Suprapubic skin (tissue), 4 donors: Measurements from ENCODE around the gene TRIM54. TPM values are rescaled to one million over a fixed set of nuclear protein-coding genes. Genes with fewer than 3 reads are reported as not detected.
A peak's percentile ranks its signal among the peaks of the same experiment; 100 is the strongest.

Experiments
- DNase-seq, 2 donors: peaks; one replicate each; pipeline ENCODE4 v3.0.0-alpha.2; 2019; ENCODE audit warnings: low spot score in 2 of 2
- H3K27ac ChIP-seq: fragments of 200-600 bp; sonication (generic); one replicate; pipeline ENCODE4 v1.5.1; 2019
- H3K27me3 ChIP-seq: fragments of 200-600 bp; sonication (generic); one replicate; pipeline ENCODE4 v1.5.1; 2019
- H3K36me3 ChIP-seq: fragments of 200-600 bp; sonication (generic); one replicate; pipeline ENCODE4 v1.5.1; 2019
- H3K4me1 ChIP-seq: fragments of 200-600 bp; sonication (generic); one replicate; pipeline ENCODE4 v1.5.1; 2019
- H3K4me3 ChIP-seq: fragments of 200-600 bp; sonication (generic); one replicate; pipeline ENCODE4 v1.5.1; 2019; ENCODE audit warnings: mild to moderate bottlenecking
- H3K9me3 ChIP-seq: fragments of 200-600 bp; sonication (generic); one replicate; pipeline ENCODE4 v1.5.1; 2019
- EP300 ChIP-seq: sonication (generic); formaldehyde crosslinking; IDR thresholded peaks from one replicate; pipeline ENCODE4 v1.6.1; 2017; ENCODE audit warnings: antibody characterized with exemption
- POLR2A ChIP-seq, 2 donors: fragments of 450-650 bp; IDR thresholded peaks; one replicate each; pipeline ENCODE4 v1.6.1; 2017; ENCODE audit warnings: antibody characterized with exemption in 2 of 2, mild to moderate bottlenecking in 2 of 2, moderate library complexity in 2 of 2
- POLR2AphosphoS5 ChIP-seq, 3 donors: sonication (generic); formaldehyde crosslinking; IDR thresholded peaks; one replicate each; pipeline ENCODE4 v1.6.1; 2017; ENCODE audit warnings: antibody characterized with exemption in 3 of 3
- WGBS: methylation state at CpG from one replicate; pipeline ENCODE4 v1.1.5; 2018; 5-methylcytosine and 5-hydroxymethylcytosine counted together
- total RNA-seq, 4 donors: library from RNA; depleted of rRNA; stranded (reverse); fragments of >200 nt; gene quantifications; one replicate each; pipeline ENCODE4 v1.1.0, GENCODE V29; 2016
- TF ChIP-seq, protein P1 (sequence below), 2 donors: fragments of 200-600 bp in 1 of 2; fragments of 450-650 bp in 1 of 2; sonication (generic) in 1 of 2; IDR thresholded peaks; one replicate each; pipeline ENCODE4 v1.5.1; 2016 to 2019; ENCODE audit warnings: antibody characterized with exemption in 2 of 2, mild to moderate bottlenecking in 1 of 2, moderate library complexity in 1 of 2

TRIM54 gene
- total RNA-seq, 4 donors from 2014 or later, result not detected

DNA sequence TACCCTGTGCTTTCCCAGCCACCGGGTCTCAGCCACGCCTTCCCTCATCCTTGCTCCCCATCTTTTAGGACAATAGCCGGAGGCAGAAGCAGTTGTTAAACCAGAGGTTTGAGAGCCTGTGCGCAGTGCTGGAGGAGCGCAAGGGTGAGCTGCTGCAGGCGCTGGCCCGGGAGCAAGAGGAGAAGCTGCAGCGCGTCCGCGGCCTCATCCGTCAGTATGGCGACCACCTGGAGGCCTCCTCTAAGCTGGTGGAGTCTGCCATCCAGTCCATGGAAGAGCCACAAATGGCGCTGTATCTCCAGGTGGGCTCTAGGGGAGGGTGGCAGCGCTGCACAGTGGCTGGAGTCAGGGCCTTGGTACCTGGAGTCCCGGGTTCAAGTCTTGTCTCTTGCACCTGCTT, 23.3 kb downstream of the TRIM54 start:
- H3K36me3 ChIP-seq, result peaks cover 7% of the 10 kb centered on the region
- peaks cover 46% of the 10 kb centered on the region for H3K27me3 ChIP-seq
- H3K27ac ChIP-seq, result no peak overlapping the region
- TF ChIP-seq, protein P1, sequence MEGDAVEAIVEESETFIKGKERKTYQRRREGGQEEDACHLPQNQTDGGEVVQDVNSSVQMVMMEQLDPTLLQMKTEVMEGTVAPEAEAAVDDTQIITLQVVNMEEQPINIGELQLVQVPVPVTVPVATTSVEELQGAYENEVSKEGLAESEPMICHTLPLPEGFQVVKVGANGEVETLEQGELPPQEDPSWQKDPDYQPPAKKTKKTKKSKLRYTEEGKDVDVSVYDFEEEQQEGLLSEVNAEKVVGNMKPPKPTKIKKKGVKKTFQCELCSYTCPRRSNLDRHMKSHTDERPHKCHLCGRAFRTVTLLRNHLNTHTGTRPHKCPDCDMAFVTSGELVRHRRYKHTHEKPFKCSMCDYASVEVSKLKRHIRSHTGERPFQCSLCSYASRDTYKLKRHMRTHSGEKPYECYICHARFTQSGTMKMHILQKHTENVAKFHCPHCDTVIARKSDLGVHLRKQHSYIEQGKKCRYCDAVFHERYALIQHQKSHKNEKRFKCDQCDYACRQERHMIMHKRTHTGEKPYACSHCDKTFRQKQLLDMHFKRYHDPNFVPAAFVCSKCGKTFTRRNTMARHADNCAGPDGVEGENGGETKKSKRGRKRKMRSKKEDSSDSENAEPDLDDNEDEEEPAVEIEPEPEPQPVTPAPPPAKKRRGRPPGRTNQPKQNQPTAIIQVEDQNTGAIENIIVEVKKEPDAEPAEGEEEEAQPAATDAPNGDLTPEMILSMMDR (IDR thresholded peaks at IDR 0.05), result no peak
- no peak for TF ChIP-seq POLR2A (IDR thresholded peaks at IDR 0.05)
- H3K4me1 ChIP-seq, result peaks cover 24% of the 10 kb centered on the region
- H3K9me3 ChIP-seq, result no peaks in the 10 kb centered on the region
- no peak overlapping the region for H3K4me3 ChIP-seq
- 98% methylated on average over 5 of the region's 16 CpGs for WGBS
- no peak for DNase-seq

DNA sequence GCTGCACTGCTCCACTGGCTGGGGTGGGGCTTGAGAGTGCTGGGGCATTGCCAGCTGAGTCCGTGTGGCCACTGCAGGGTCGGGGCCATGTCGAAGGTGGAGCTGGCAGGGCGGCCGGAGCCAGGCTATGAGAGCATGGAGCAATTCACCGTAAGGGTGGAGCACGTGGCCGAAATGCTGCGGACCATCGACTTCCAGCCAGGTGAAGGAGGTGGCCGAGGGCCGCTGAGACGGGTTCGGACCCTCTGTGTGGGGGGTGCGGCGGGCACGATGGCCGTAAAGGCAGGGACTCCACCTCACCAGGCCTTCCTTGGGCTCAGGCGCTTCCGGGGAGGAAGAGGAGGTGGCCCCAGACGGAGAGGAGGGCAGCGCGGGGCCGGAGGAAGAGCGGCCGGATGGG, 23.9 kb downstream of the TRIM54 start:
- 68% methylated on average over 4 of the region's 26 CpGs for WGBS
- TF ChIP-seq POLR2AphosphoS5 (IDR thresholded peaks at IDR 0.05), result no peak
- no peak for TF ChIP-seq EP300
- TF ChIP-seq, protein P1 (IDR thresholded peaks at IDR 0.05), result no peak
- no peak for TF ChIP-seq POLR2A (IDR thresholded peaks at IDR 0.05)
- no peaks in the 10 kb centered on the region for H3K9me3 ChIP-seq
- DNase-seq, result no peak
- peak overlapping the region; percentile 18 for H3K4me3 ChIP-seq
- peaks cover 24% of the 10 kb centered on the region for H3K4me1 ChIP-seq
- H3K36me3 ChIP-seq, result peaks cover 7% of the 10 kb centered on the region
- peaks cover 46% of the 10 kb centered on the region for H3K27me3 ChIP-seq
- no peak overlapping the region for H3K27ac ChIP-seq

DNA sequence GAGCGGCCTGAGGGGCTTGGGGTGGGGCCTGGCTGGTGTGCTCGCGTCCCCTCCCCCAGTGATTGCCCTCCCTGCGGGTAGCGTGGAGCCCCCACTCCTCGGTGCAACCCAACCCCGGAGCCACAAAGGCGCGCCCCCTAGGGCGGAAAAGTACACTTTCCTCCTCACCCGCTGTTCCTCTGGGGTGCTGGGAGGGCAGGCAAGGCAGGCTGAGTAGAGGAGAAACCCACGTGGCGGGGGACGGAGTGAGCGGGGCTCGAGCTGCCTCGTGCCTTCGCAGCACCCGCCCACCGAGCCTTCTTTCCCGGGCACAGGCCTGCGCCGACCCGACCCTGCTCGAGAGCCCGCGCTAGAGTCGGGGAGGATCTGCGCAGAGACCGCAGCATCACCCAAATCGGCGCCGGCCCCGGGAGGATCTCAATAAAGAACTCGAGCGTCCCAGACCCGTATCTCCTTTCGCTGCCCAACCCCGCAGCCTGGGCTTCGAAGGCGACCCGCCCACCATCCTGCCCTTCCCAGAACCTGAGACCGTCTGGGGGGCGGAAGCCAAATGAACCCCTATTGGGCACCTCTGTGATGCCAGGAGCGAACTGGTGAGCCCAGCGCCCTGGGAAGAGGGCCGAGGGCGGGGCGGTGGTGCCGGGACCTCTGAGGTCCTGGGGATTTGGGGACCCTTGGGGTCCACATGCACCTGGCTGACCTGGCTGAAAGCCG, 24.5 kb downstream of the TRIM54 start:
- Histone ChIP-seq H3K27me3 (peaks cover 46% of the 10 kb centered on the region), H3K27ac (no peak overlapping the region), H3K4me3 (peak overlapping the region; percentile 18), H3K4me1 (peaks cover 24% of the 10 kb centered on the region), H3K36me3 (peaks cover 12% of the 10 kb centered on the region), H3K9me3 (no peaks in the 10 kb centered on the region)
- no peak for TF ChIP-seq POLR2A (IDR thresholded peaks at IDR 0.05)
- no peak for TF ChIP-seq POLR2AphosphoS5 (IDR thresholded peaks at IDR 0.05)
- no peak for TF ChIP-seq EP300
- TF ChIP-seq, protein P1 (IDR thresholded peaks at IDR 0.05), result no peak
- 0% methylated on average over 4 of the region's 51 CpGs for WGBS
- no peak for DNase-seq

DNA sequence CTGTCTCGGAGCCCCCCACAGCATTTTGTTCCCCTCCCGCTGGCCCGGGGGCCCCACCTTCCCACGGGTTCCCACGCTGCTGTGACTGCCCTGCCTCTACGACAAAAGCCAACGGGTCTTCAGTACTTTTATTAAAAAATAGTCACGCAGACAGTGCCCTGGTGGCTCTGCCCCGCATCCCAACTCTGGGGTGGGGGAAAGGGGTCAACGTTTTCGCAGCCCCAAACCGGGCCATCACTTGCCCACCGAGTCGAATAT, 25.0 kb downstream of the TRIM54 start:
- no peak for TF ChIP-seq POLR2A (IDR thresholded peaks at IDR 0.05)
- TF ChIP-seq, protein P1 (IDR thresholded peaks at IDR 0.05), result no peak
- TF ChIP-seq POLR2AphosphoS5 (IDR thresholded peaks at IDR 0.05), result no peak
- TF ChIP-seq EP300, result no peak
- no peak for DNase-seq
- Histone ChIP-seq H3K36me3 (peaks cover 17% of the 10 kb centered on the region), H3K9me3 (no peaks in the 10 kb centered on the region), H3K4me3 (no peak overlapping the region), H3K4me1 (peaks cover 24% of the 10 kb centered on the region), H3K27ac (no peak overlapping the region), H3K27me3 (peaks cover 46% of the 10 kb centered on the region)
- 18% methylated on average over 6 of the region's 14 CpGs for WGBS

DNA sequence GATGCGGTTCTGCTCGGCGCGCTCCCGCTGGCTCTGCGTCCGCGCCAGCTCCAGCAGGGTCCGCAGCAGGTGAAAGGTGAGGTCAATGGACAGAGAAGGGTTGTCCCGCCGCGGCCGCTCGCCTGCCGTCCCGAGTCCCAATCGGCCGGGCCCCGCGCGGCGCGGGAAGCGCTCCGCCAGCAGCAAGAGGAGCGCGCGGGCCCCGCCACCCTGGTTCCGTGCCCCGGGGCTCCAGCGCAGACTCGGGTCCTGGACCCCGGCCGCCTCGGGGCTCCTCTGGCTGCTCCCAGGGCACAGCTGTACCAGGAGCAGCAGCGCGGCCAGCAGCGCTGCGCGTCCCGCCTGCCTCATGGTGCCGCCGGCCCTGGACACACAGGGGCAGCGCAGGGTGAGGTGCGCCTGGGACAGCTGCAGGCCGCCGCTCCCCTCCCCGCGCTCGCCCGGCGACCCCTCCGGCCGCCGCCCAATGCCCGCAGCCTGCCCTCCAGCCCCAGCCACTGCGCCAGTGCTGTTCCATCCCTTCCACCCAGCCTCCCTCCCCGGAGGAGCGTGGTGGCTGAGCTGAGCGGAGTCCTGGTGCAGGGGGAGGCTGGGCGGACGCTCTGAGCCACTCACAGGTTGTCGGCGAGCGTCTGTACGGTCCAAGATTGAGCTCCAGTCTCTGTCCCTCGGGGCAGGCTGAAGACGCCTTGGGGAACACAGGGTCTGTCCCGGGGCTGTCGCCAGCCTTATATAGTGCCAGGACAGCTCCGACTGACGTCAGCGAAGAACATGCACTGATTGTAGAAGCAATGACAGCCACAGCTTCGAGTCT, 25.5 kb downstream of the TRIM54 start:
- WGBS, result 6% methylated on average over 44 of the region's 75 CpGs
- Histone ChIP-seq H3K27me3 (peaks cover 46% of the 10 kb centered on the region), H3K4me1 (peaks cover 24% of the 10 kb centered on the region), H3K9me3 (no peaks in the 10 kb centered on the region), H3K27ac (no peak overlapping the region), H3K4me3 (no peak overlapping the region), H3K36me3 (peaks cover 19% of the 10 kb centered on the region)
- DNase-seq, result no peak
- TF ChIP-seq, protein P1 (IDR thresholded peaks at IDR 0.05), result no peak
- TF ChIP-seq POLR2A (IDR thresholded peaks at IDR 0.05) (no peak), EP300 (no peak), POLR2AphosphoS5 (IDR thresholded peaks at IDR 0.05) (no peak)
